ENCODE measurements around the gene WWC2. TPM values are rescaled to one million over a fixed set of nuclear protein-coding genes. Genes with fewer than 3 reads are reported as not detected.

Gene WWC2
- total and polyA plus RNA-seq, 2 experiments from 2014 or later, result 50.5 to 74.2 TPM

GRCh38 chr4:183129125-183129524 is 30.1 kb downstream of the WWC2 start:
- Histone ChIP-seq H2AFZ (no peak overlapping the region), H3K79me2 (replicated peaks; ENCODE audit: insufficient read depth) (peaks cover 100% of the 10 kb centered on the region), H3K9me2 (ENCODE audit: insufficient read depth) (no peaks in the 10 kb centered on the region), H3K4me3 (no peak overlapping the region), H3K27me3 (ENCODE audit: insufficient read depth) (no peaks in the 10 kb centered on the region), H3K36me3 (ENCODE audit: insufficient read depth) (no peaks in the 10 kb centered on the region), H4K20me1 (replicated peaks; ENCODE audit: insufficient read depth) (peaks cover 56% of the 10 kb centered on the region), H3F3A (replicated peaks; ENCODE audit: low read depth) (no peaks in the 10 kb centered on the region), H3K27ac (ENCODE audit: low read depth) (no peak overlapping the region), H3K4me2 (no peak overlapping the region), H3K4me1 (ENCODE audit: insufficient read depth) (peaks cover 48% of the 10 kb centered on the region)
- ATAC-seq, result no peak
- no peak for DNase-seq (ENCODE audit: low spot score)
- no peaks in the 10 kb centered on the region for H3K9me3 Mint-ChIP-seq
- H3K4me3 Mint-ChIP-seq, result no peak overlapping the region
- H3K27ac Mint-ChIP-seq, result no peak overlapping the region
- H3K4me1 Mint-ChIP-seq, result peaks cover 47% of the 10 kb centered on the region
- no peaks in the 10 kb centered on the region for H3K36me3 Mint-ChIP-seq (ENCODE audit: low read depth)
- peaks cover 9% of the 10 kb centered on the region for H3K27me3 Mint-ChIP-seq (ENCODE audit: insufficient read depth, low read depth, poor library complexity)
- no peak for TF ChIP-seq NANOG (IDR thresholded peaks at IDR 0.05; ENCODE audit: borderline replicate concordance)
- no peak for TF ChIP-seq EZH2 (IDR thresholded peaks at IDR 0.05; ENCODE audit: low read depth, unreplicated experiment)
- TF ChIP-seq JUNB (IDR thresholded peaks at IDR 0.05; ENCODE audit: unreplicated experiment), result no peak
- no peak for TF ChIP-seq POLR2AphosphoS5 (IDR thresholded peaks at IDR 0.05; ENCODE audit: low read depth)
- TF ChIP-seq STAT1 (IDR thresholded peaks at IDR 0.05; ENCODE audit: unreplicated experiment), result no peak
- TF ChIP-seq, protein P1, sequence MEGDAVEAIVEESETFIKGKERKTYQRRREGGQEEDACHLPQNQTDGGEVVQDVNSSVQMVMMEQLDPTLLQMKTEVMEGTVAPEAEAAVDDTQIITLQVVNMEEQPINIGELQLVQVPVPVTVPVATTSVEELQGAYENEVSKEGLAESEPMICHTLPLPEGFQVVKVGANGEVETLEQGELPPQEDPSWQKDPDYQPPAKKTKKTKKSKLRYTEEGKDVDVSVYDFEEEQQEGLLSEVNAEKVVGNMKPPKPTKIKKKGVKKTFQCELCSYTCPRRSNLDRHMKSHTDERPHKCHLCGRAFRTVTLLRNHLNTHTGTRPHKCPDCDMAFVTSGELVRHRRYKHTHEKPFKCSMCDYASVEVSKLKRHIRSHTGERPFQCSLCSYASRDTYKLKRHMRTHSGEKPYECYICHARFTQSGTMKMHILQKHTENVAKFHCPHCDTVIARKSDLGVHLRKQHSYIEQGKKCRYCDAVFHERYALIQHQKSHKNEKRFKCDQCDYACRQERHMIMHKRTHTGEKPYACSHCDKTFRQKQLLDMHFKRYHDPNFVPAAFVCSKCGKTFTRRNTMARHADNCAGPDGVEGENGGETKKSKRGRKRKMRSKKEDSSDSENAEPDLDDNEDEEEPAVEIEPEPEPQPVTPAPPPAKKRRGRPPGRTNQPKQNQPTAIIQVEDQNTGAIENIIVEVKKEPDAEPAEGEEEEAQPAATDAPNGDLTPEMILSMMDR (conservative IDR thresholded peaks at IDR 0.05; ENCODE audit: low read depth in 2 of 2), result no peak
- TF ChIP-seq ZNF114 (CRISPR knock-in tag; IDR thresholded peaks at IDR 0.05), result no peak
- no peak for TF ChIP-seq ETS1 (IDR thresholded peaks at IDR 0.05)
- no peak for TF ChIP-seq CREB1 (CRISPR knock-in tag; IDR thresholded peaks at IDR 0.05; ENCODE audit: low read depth)
- TF ChIP-seq, protein P2, sequence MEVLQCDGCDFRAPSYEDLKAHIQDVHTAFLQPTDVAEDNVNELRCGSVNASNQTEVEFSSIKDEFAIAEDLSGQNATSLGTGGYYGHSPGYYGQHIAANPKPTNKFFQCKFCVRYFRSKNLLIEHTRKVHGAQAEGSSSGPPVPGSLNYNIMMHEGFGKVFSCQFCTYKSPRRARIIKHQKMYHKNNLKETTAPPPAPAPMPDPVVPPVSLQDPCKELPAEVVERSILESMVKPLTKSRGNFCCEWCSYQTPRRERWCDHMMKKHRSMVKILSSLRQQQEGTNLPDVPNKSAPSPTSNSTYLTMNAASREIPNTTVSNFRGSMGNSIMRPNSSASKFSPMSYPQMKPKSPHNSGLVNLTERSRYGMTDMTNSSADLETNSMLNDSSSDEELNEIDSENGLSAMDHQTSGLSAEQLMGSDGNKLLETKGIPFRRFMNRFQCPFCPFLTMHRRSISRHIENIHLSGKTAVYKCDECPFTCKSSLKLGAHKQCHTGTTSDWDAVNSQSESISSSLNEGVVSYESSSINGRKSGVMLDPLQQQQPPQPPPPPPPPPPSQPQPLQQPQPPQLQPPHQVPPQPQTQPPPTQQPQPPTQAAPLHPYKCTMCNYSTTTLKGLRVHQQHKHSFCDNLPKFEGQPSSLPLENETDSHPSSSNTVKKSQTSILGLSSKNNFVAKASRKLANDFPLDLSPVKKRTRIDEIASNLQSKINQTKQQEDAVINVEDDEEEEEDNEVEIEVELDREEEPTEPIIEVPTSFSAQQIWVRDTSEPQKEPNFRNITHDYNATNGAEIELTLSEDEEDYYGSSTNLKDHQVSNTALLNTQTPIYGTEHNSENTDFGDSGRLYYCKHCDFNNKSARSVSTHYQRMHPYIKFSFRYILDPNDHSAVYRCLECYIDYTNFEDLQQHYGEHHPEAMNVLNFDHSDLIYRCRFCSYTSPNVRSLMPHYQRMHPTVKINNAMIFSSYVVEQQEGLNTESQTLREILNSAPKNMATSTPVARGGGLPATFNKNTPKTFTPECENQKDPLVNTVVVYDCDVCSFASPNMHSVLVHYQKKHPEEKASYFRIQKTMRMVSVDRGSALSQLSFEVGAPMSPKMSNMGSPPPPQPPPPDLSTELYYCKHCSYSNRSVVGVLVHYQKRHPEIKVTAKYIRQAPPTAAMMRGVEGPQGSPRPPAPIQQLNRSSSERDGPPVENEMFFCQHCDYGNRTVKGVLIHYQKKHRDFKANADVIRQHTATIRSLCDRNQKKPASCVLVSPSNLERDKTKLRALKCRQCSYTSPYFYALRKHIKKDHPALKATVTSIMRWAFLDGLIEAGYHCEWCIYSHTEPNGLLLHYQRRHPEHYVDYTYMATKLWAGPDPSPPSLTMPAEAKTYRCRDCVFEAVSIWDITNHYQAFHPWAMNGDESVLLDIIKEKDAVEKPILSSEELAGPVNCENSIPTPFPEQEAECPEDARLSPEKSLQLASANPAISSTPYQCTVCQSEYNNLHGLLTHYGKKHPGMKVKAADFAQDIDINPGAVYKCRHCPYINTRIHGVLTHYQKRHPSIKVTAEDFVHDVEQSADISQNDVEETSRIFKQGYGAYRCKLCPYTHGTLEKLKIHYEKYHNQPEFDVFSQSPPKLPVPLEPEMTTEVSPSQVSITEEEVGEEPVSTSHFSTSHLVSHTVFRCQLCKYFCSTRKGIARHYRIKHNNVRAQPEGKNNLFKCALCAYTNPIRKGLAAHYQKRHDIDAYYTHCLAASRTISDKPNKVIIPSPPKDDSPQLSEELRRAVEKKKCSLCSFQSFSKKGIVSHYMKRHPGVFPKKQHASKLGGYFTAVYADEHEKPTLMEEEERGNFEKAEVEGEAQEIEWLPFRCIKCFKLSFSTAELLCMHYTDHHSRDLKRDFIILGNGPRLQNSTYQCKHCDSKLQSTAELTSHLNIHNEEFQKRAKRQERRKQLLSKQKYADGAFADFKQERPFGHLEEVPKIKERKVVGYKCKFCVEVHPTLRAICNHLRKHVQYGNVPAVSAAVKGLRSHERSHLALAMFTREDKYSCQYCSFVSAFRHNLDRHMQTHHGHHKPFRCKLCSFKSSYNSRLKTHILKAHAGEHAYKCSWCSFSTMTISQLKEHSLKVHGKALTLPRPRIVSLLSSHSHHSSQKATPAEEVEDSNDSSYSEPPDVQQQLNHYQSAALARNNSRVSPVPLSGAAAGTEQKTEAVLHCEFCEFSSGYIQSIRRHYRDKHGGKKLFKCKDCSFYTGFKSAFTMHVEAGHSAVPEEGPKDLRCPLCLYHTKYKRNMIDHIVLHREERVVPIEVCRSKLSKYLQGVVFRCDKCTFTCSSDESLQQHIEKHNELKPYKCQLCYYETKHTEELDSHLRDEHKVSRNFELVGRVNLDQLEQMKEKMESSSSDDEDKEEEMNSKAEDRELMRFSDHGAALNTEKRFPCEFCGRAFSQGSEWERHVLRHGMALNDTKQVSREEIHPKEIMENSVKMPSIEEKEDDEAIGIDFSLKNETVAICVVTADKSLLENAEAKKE (CRISPR knock-in tag; IDR thresholded peaks at IDR 0.05), result no peak
- TF ChIP-seq ZNF331 (CRISPR knock-in tag; IDR thresholded peaks at IDR 0.05; ENCODE audit: low read depth), result no peak
- TF ChIP-seq EZH2phosphoT487 (IDR thresholded peaks at IDR 0.05; ENCODE audit: unreplicated experiment), result no peak
- TF ChIP-seq REST (IDR thresholded peaks at IDR 0.05; ENCODE audit: unreplicated experiment), result no peak
